Measurements from ENCODE around the gene BPGM. TPM values are rescaled to one million over a fixed set of nuclear protein-coding genes. Genes with fewer than 3 reads are reported as not detected.

BPGM gene
- total and polyA plus RNA-seq, 3 donors from 2014 or later, result 14.5 to 32.9 (median 15.8) TPM

- DNase-seq, result no peak
- Histone ChIP-seq H3K27me3 (no peaks in the 10 kb centered on the region), H3K9me3 (no peaks in the 10 kb centered on the region), H3K4me3 (no peak overlapping the region), H3K4me1 (peaks cover under 1% of the 10 kb centered on the region), H3K36me3 (ENCODE audit: low read depth, missing control alignments) (no peaks in the 10 kb centered on the region), H3K27ac (no peak overlapping the region)
- TF ChIP-seq POLR2A (IDR thresholded peaks at IDR 0.05) (no peak), CTCF (IDR thresholded peaks at IDR 0.05) (no peak)
- intact Hi-C loops (cut with DNase I; ENCODE audit: low total_unique reads), result no loop called here
- 72 to 82% methylated on average over 1 of the region's 1 CpG for WGBS, 2 donors
Observed at GRCh38 chr7:134630237-134630636, 16.4 kb upstream of the BPGM start.

DNA sequence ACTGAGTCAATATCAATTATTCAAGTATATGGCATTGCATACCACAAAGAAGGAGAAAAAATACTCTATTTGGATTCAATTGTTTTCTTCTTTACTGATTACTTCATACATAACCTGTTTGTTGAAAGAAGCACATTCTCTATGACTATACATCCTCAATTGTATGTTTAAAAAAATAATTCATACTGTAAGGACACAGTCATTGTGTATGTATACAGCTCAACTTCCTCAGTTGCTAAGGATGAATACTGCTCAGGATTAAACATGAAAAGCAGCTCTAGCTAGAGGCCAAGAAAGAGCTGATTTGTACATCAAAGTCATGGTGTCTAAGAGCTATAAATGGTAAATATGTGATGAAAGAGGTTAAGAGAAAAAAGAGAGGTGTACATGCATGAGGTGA, 15.8 kb upstream of the BPGM start:
- no peak for DNase-seq
- intact Hi-C loops (cut with DNase I; ENCODE audit: low total_unique reads), result no loop called here
- no peaks in the 10 kb centered on the region for H3K27me3 ChIP-seq
- H3K36me3 ChIP-seq (ENCODE audit: low read depth, missing control alignments), result no peaks in the 10 kb centered on the region
- H3K4me3 ChIP-seq, result no peak overlapping the region
- no peak overlapping the region for H3K27ac ChIP-seq
- no peak for TF ChIP-seq POLR2A (IDR thresholded peaks at IDR 0.05)
- TF ChIP-seq CTCF (IDR thresholded peaks at IDR 0.05), result no peak
- peaks cover 7% of the 10 kb centered on the region for H3K4me1 ChIP-seq
- no peaks in the 10 kb centered on the region for H3K9me3 ChIP-seq

GRCh38 chr7:134632052-134632451, 14.6 kb upstream of the BPGM start:
- H3K4me3 ChIP-seq, result no peak overlapping the region
- H3K36me3 ChIP-seq (ENCODE audit: low read depth, missing control alignments), result no peaks in the 10 kb centered on the region
- H3K27ac ChIP-seq, result no peak overlapping the region
- H3K27me3 ChIP-seq, result no peaks in the 10 kb centered on the region
- H3K9me3 ChIP-seq, result no peaks in the 10 kb centered on the region
- intact Hi-C loops (cut with DNase I; ENCODE audit: low total_unique reads), result no loop called here
- H3K4me1 ChIP-seq, result peaks cover 13% of the 10 kb centered on the region
- DNase-seq, result no peak
- TF ChIP-seq CTCF (IDR thresholded peaks at IDR 0.05), result no peak
- no peak for TF ChIP-seq POLR2A (IDR thresholded peaks at IDR 0.05)

DNA sequence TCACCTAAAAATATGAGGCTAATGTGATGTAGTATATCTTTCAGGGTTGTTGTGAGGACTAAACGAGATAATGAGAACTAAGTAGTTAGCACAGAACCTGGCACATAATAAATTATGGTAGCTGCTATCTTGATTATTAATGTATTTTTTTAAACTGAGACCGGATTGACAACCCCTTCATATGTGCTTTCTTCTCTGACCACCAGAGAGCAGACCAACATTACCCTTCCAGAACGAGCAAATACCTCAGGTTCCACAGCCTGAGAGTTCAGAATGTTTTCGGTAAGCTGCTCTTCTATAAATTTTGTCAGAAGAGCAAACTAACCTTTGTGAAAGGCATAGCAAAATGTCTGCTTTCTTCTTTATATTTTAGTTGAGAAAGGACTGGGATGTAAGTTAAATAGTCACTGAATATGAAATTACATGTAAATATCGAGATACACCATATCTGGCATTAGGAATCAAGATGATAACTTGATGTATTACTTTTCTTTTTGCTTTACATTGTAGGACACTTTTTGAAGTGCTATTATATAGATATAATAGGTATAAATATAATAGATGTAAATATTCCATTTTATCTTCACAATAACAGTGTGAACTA, 13.6 kb upstream of the BPGM start:
- no peaks in the 10 kb centered on the region for H3K9me3 ChIP-seq
- H3K27ac ChIP-seq, result no peak overlapping the region
- 53 to 56% methylated on average over 5 of the region's 5 CpGs for WGBS, 2 donors
- intact Hi-C loops (cut with DNase I; ENCODE audit: low total_unique reads), result no loop called here
- no peaks in the 10 kb centered on the region for H3K36me3 ChIP-seq (ENCODE audit: low read depth, missing control alignments)
- TF ChIP-seq CTCF (IDR thresholded peaks at IDR 0.05) (peak; percentile 25 to 44 (median 37)), POLR2A (IDR thresholded peaks at IDR 0.05) (no peak)
- H3K4me3 ChIP-seq, result no peak overlapping the region
- peak; percentile 30 for DNase-seq
- H3K4me1 ChIP-seq, result peaks cover 13% of the 10 kb centered on the region
- no peaks in the 10 kb centered on the region for H3K27me3 ChIP-seq

GRCh38 chr7:134636008-134636449, 10.6 kb upstream of the BPGM start:
- no peak overlapping the region for H3K4me3 ChIP-seq
- no peak for TF ChIP-seq POLR2A (IDR thresholded peaks at IDR 0.05)
- no peaks in the 10 kb centered on the region for H3K36me3 ChIP-seq (ENCODE audit: low read depth, missing control alignments)
- no peak for DNase-seq
- 35 to 52% methylated on average over 2 of the region's 2 CpGs for WGBS, 2 donors
- H3K27me3 ChIP-seq, result no peaks in the 10 kb centered on the region
- H3K9me3 ChIP-seq, result no peaks in the 10 kb centered on the region
- peaks cover 13% of the 10 kb centered on the region for H3K4me1 ChIP-seq
- peak overlapping the region; percentile 1 to 43 for H3K27ac ChIP-seq
- intact Hi-C loops (cut with DNase I; ENCODE audit: low total_unique reads), result no loop called here
